ENCODE measurements around the gene TMEM239.
"Not testable (repeated sequence)": the region's sequence is repeated elsewhere in the genome, so short reads cannot be mapped to it uniquely, and the experiment has no call there.

Gene TMEM239

DNA sequence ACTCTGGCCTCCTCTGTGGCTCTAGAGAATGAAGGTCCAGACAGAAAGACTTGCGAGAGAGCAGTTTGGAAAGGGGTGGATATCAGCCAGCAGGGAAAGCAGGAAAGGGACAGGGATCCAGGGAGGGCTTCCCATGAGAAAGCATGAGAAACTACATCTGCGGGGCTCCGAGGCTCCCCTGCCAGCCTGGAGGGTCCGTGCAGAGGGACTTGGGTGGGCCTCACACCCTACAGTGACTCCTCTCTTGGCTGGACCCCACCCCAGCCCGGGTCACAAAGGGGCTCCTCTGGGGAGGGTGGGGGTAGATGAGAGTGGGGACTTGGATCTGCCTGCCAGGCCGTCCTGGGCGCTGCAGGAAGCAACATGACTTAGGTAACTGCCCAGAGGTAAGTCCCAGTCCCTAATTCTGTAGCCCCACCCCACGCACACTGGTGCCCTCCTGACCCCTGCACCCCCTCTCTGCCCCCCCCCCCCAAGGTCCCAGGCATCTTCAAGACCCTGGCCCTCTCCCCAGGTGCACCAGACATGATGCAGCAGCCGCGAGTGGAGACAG is at the start of gene TMEM239:
TMEM239 (plus strand) TSS at position 335 of the 553 bp plus-strand sequence; CDS start at position 526, 191 bp downstream.
- no peak for DNase-seq

DNA sequence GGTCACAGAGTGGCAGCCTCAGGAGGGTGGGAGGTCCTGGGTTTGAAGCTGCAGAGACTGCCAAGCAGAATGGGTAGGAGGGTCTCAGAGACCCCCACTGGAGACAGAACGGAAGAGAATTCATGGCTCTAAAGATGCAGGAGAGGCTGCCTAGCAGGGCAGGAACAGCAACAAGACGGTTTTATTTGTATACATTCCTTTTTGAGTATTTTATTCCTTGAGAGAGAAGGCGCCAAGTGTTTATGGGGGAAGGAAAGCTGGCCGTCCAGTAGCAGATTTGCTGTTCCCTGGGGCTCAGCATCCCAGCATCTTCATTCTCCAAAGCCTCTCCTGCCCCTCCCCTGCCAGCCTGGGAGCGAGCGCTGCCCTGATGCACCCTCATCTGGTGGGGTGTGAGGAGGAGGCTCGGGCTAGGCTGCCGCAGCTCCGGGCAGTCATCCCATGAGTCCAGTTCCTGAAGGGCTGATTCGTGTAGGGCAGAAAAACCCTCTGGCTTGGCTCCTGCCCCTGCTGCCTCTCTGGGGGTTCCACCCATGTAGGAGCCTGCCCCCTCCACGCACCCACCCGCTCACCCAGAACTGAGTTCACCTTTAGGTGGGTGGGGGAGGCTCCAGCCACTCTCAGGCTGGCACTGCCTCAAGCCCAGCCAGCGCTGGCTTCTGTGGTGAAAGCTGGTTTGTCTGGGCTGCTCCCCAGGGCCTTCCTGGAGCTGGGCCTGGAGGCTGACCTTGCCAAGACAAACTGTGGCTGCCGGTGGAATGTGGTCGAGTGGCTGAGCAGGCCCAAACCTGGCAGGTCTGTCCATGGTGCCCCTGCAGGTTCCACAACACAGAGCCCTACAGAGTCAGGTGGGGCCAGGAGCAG is 48.2 kb upstream of the TMEM239 start:
- DNase-seq: no peak

DNA sequence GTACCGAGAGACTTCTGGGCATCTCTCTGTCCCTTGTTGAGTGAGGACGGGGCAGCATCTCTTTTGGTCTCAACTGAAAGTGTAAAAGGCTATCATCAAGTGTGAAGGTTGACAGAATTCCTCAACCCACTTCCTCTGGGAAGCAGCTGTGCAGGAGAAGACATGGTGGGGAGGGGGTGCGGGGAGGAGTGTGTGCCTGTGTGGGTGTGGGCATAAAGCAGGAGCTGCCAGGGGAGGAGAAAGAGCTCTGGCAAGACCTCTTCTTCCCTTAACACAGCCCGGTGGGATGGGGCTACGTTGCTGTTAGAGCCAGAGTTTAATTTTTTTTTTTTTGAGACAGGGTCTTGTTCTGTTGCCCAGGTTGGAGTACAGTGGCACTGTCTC is 47.5 kb upstream of the TMEM239 start:
- no peak for DNase-seq

DNA sequence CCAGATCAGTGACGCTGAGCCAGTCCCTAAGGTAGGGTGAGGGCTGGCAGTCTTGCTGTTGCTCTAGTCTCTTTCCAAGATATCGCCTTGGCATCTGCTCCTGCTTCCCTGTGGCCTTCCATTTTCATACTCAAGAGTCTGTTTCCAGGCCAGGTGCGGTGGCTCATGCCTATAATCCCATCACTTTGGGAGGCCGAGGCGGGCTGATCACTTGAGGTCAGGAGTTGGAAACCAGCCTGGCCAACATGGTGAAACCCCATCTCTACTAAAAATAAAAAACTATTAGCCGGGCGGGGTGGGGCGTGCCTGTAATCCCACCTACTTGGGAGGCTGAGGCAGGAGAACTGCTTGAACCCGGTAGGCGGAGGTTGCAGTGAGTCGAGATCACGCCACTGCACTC is 46.1 kb upstream of the TMEM239 start:
- DNase-seq: not testable (repeated sequence)

DNA sequence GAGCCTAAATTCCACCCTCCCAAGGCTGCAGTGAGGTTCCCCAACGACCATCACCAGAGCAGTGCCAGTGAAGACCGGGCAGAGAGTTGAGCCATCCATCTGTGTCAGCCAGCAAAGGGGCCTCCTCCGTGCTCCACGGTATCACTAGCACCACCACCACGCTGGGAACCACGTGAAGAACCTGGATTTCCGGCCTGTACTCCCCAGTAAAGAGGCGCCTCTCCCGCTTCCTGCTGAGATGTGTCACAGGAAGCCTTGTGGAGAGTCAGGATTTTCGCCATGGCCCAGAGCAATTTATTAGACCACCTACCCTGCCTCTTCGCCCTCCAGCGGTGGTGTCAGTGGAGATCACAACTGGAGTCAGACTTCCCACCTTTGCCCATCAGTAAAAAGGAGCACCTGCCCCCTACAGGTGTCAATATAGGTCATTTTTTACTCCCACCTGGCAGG is 44.5 kb upstream of the TMEM239 start:
- no peak for DNase-seq

DNA sequence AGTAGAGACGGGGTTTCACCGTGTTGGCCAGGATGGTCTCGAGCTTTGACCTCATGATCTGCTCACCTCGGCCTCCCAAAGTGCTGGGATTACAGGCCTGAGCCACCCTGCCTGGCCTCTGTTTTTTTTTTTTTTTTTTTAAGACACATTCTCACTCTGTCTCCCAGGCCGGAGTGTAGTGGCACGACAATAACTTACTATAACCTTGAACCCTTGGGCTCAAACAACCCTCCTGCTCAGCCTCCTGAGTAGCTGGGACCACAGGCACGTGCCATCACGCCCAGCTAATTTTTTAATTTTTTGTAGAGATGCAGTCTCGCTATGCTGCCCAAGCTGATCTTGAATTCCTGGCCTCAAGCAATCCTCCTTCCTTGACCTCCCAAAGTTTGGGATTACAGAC is 42.4 kb upstream of the TMEM239 start:
- DNase-seq: no peak

DNA sequence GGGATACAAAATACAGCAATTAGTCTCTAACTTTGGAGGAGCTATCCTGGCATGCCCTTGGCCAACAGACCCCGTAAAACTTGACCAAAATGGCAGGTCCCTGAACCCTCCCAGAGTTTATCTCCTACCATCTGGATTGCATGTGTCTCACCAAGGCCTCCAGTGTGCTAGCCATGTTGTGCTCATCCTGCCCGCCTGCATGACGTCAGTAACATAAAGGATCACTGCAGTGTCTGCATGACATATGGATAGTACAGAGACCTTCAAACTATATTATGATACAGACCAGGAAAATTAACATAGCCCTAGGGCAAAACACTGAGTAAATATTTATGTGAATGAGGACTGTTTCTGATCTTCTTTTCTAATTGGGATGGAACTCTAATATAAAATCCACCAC is 41.0 kb upstream of the TMEM239 start:
- no peak for DNase-seq

DNA sequence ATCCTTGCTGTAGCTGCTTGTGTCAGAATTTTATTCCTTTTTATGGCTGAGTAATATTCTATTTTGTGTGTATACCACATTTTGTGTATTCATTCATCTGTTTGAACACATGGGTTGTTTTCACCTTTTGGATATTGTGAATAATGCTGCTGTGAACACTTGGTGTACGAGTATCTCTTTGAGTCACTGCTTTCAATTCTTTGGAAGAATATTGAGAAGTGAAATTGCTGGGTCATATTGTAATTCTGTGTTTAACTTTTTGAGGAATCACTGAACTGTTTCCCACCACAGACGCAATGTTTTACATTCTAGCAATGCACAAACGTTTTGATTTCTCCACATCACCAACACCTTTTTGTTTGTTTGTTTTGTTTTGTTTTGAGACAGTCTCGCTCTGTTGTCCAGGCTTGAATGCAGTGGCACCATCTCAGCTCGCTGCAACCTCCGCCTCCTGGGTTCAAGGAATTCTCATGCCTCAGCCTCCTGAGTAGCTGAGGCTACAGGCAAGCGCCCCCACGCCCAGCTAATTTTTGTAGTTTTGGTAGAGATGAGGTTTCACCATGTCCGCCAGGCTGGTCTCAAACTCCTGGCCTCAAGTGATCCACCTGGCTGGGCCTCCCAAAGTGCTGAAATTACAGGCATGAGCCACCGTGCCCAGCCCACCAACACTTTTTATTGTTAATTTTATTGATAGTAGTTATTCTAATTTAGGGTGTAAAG is 37.4 kb upstream of the TMEM239 start:
- no peak for DNase-seq

DNA sequence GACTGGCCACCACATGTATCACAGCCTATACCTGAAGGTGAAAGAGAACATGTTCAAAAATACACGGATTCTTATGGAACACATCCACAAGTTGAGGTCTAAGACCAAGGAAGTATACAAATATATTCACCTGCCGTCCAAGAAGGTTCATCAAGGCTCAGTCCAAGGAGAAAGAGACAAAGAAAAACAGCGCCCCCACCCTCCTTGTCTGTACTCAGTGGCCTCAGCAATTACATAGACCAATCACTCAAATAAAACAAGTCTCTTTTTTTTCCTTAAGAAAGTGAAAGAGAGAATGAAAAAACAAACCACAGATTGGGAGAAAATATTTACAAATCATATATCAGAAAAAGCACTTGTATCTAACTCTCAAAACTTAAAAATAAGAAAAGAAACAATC is 35.2 kb upstream of the TMEM239 start:
- DNase-seq: no peak

DNA sequence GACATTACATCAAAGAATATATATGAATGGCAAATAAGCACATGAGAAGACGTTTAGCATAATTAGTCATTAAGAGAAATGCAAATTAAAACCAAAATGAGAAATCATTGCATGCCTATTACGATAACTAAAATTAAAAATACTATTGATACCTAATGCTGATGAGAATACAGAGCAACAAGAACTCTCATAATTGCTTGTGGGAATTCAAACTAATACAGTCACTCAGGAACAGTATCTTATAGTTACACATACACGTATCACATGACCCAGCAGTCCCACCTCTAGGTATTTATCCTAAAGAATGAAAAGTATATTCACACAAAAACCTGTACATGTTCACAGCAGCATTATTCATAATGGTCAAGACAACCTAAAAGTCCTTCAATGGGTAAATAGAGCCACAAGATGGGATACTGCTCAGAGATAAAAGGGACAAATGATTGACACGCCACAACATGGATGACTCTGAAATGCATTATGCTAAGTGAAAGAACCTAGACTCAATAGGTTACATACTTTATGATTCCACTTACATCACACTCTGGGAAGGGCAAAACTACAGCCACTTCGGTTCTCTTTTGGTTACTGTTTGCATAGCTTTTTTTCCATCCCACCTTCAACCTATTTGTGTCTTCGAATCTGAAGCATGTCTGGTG is 32.1 kb upstream of the TMEM239 start:
- DNase-seq: no peak

DNA sequence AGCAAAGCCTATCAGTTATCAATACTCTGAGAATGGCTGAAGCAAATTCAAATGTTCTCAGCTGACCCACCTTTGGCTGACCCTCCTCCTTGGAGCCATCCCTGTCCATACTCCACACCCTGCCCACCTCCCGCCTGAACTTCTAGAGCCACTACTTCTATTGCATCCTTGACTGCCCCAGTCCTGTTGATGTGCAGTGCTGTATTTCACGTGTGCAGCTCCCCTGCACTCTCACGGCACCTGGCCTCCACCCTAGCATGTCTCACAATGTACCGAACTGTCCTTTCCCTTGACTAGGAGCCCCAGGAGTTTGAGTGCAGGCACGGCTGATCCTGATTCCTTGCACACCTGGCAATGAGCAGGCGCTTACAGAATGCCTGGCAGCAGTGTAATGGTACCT is 22.7 kb upstream of the TMEM239 start:
- no peak for DNase-seq

DNA sequence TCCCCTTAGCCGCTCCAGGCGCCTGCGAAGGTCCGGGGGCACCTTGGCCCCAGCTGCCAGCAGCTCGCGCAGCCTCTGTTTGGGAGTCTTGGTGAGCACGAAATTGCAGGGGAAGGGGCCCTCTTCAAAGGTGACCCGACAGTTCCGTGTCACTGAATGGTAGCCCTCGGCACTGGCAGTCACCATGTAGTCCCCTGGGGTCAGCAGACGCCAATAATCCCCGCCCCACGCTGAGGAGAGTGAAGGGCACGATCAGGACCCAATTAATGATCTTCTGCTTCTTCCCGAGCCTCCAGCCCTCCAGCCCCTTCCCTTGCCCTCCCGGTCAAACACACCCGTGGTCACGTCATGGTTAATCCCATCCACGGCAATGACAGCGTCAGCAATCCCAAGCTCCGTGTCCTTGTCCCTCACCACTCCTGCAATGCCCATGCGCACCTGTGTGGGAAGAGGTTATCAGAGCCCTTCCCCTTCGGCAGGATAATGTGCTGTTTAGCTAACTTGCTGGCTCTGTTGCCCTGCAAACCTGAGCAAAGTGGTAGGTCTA is 21.9 kb upstream of the TMEM239 start:
- no peak for DNase-seq

DNA sequence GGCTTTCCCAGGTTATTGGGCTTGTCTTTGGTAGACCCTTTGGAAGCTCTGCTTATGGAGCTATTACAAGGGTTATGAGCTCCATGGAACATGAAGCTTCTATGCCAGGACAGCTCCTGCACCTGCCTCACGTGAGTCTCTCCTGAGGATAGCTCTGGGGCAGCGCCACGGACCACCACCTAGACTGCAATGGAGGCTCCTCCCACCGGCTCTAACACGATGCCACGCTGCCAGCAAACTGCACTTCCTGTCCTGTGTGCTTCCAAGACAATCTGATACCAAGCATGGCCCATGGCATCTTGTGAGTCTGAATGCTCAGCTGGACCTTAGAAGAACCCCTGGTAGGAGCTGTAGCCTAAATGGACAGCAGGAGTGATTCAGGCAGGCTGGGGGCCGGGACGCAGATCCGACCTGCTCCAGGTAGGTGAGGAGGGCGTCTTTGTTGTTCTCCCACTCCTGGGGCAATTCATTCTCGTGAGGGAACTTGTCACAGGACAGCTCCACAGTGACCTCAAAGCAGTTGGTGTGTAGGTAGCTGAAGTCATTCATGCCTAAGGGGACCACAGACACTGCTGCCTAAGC is 21.2 kb upstream of the TMEM239 start:
- no peak for DNase-seq

DNA sequence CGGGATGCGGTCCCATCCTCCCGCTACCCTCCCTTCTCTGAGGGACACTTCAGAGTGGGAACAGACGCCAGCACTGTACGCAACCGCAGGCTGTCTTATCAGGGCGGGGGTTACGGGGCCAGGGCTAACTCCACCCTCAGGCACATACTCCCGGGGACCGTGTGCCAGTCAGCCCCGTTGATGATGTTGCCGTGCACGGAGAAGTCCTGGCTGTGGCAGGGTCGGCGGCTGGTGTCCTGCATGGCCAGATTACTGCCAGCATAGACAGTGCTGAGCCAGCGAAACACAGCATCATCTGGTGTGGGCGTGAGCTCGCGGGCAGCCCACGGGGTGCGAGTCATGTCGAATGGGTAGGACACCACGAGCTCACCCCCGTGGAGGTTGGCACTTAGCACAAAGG is 20.7 kb upstream of the TMEM239 start:
- no peak for DNase-seq

DNA sequence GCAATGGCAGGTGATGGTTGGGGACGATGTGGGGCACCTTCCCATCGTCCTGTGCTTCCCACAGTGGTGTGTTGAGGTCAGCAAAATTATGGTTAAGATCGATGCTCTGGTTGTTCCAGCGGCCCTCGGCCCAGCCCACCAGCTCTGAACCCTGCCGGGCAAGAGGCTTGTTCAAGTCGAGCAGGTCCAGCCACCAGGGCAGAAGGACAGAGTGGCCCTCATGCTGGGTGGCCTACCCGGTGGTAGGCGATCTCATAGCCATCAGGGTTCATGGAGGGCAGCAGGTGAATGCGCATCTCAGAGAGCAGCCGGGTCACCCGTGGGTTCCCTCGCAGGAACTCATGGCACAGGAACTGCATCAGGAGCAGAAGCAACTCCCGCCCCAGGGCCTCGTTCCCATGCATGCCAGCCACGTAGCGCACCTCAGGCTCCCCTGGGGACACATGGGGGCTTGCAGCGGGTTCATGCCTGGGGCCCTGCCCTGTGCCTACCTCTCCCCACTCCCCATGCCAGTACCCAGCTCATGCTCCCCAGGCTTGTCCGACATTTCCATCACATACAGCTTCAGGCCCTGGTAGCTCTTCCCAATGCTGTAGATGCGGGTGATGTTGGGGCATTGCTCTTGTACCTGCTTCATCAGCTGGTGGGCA is 20.0 kb upstream of the TMEM239 start:
- no peak for DNase-seq

DNA sequence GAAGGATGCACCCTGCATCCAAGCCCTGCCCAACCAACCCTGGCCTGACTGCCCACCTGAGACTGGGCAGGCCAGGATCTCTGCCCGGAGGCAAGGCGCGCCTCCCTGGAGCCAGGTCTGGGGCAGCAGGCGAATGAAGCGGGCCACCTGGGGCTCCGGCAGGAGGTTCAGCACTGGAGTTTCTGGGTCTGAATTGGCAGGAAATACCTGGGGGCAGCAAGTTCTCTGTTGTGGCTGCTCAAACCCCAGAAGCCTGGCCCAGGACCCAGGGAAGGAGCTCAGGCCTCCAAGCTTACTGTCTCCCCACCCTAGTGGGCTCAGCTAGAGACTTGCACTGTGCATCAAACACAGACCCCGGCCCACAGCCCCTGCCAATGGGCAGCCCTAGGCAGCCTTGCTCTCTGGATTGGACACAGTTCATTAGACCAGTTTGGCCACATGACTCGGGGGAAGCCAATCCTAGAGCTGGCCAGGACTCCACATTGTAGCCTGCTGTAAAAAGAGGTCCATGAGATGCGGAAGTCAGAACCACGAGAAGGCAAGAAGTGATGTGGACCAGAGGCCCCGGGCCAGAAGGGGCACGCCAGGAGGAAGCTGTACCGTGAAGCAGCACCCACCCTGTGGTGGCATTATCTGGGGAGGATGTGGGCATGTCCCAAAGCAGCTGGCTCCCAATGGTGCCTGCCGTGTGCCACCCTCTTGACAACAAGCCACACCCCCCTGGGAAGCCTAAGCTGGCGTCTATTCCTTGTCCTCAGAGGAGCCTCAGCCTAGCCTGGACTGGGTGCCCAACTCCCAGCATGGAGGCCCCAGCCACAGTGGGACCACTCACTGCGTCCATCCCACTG is 18.8 kb upstream of the TMEM239 start:
- DNase-seq: no peak

DNA sequence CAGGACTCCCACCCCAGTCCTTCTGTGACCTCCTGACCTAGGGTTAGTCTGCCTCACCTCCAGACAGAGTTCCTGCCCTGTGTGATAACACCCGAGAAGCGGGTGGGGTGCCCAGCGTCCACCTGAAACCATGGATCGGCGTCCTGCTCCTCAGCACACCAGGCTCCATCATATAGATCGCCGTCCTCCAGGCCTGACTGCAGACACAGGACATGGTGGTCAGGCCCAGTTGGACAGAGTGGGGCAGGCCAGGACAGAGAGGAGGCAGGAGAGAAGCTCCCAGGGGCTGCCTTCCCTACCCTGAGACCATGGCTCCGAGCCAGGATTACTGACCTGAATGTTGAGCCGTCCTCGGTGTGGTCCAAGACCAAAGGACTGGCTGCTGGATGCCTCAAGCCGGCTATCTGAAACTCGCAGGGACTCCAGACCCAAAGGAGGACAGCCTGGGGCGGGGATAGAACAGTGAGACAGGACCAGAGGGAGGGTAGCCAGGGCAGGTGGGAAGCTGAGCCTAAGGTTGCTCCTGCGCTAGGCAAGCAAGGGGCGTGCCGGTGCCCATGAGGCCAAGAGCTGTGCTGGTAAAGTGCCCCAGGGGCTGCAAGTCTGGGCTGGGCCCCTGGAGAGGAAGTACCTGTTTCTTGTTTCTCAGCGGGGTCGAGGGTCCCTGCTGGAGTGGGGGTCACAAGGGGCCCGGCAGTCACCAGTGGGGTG is 17.9 kb upstream of the TMEM239 start:
- DNase-seq: no peak

DNA sequence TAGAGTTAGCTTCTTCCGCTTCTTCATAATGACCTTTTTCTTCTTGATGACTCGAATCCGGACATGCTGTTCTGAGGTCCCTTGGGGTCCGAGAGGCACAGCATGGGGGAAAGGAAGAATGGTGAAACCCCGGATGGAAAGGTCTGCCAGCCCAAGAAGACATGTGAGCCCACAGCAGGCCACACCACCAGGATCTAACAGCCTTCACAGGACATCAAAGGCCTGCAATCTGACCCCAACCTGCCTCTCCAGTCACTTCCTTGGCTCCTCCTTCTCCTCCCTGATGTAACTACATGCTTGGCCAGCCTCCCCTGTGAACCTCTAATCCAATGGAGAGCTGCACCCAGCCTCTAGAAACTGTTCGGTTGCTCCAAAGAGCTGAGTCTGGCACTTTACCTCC is 17.4 kb upstream of the TMEM239 start:
- no peak for DNase-seq

DNA sequence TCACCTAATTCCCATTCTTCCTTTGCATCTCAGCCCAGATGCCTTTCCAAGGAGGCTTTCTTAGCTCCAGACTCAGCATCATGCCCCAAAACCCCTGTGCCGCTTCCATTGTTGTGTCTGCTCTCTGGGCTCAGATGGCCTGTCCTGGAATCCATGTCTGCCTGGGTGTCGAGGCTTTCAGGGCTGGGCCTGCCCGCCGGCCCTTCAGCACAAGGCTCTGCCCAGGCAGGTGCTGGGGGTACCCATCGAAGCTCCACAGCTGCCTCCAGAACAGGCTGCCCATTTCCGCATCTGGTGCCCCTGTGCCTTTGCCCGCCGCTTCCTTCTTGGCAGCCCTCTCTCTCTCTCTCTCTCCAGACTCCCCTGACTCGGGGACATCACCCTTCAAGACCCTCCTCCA is 16.9 kb upstream of the TMEM239 start:
- DNase-seq: no peak

DNA sequence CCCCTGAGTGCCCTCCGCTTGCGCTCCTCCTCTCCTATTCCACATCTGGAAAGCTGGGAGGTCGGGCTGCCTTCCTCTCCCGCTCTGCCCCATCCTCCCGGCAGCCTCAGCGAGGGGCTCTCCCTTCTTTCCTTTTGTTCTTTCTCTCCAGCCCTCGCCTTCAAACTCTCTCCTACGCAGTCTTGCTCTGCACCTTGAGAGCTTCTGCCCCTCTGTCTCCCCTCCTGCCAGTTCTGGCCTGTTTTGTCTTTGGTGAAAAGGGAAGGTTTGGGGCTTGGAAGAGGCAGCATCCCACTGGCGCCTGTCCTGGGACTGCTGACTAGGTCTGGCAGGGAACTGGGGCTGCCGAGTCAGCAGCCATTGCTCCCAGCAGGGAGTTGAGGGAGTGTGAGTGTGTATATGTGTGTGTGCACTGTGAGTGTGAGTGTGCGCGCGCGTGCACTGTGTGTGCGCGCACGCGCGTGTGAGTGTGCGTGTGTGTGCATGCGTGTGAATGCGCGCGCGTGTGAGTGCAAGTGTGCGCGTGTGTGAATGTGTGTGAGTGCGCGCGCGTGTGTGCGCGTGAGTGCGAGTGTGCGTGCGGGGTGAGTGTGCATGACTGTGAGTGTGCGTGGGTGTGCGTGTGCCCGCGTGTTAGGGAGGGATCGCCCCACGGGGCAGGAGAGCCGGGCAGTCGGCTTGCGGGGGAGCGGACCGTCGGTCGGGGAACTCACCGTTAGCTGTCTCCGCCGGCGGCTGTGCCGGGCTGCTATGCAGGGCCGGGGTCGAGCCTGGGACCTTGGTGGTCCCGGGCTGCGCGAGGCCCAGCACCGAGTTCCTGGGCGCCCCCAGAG is 16.3 kb upstream of the TMEM239 start:
- peak; percentile 36 for DNase-seq

All from NCI-H2227 treated with DMSO at 0.1 percent for 48 hours (cell line).